GM18507 (cell line): Measurements from ENCODE around the gene SCNN1A.

Experiments
- DNase-seq: peaks from one replicate; pipeline ENCODE4 v3.0.0; 2011; ENCODE audit warnings: low read depth; ENCODE audit not compliant: insufficient read length; ENCODE audit errors: extremely low spot score
- FAIRE-seq: peaks from 2 replicates; lab custom pipeline; 2011; peaks lifted over from hg19 to GRCh38; lab: Jason Lieb, UNC

Gene SCNN1A

GRCh38 chr12:6375269-6376078, at the start of gene SCNN1A:
TSS of gene SCNN1A (minus strand) at chr12:6375563. CDS start at chr12:6374783, 780 bp downstream.
- no peak for DNase-seq
- FAIRE-seq = no peak

DNA sequence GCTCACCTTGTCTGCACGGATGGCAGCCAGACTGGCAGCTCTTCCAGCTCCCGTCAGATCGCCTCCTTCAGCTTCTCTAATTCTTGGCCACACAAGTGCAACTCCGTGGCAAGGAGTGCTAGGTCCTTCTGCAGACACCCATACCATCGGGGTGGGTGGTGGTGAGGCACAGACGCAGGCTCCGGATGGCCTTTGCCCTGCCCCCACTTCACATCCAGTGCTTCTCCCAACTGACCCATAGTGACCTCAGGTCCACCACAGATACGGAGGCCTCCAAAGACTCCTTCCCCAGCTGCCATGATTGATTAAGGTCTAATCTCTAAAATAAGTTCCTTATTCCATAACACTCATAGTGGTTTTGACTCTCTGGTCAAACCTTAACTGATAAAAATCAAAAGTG, 49.5 kb upstream of the SCNN1A start:
- no peak for FAIRE-seq

GRCh38 chr12:6424008-6424347, 48.6 kb upstream of the SCNN1A start:
- no peak for DNase-seq
- peak; percentile 9 for FAIRE-seq

More for the DNA sequence above, 49.5 kb upstream of the SCNN1A start:
- no peak for DNase-seq

DNA sequence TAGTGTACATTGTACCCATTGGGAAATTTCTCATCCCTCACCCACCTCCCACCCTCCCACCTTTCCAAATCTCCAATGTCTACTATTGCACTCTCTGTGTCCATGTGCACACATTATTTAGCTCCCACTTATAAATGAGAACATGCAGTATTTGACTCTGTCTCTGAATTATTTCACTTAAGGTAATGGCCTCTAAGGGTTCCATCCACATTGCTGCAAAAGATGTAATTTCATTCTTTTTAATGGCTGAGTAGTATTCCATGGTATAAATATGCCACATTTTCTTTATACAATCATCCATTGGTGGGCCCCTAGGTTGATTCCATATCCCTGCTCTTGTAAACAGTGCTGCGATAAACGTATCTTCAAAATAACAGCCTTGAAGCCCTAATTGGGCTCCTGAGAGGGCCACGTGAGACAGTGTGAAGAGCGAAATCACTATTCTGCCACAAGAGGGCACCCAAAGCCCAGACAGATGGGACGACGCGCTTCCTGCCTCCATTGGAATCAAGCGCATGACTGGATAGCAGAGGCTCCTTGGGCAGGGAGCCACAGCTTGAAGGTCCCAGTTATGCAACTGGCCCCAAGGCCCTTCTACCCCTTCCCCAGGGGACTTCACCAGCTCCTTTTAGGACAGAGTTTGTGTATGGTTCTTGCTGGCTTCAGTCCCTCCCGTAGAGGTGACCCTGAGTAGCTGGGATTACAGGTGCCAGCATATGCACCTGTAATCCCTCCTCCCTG, 48.1 kb upstream of the SCNN1A start:
- DNase-seq (peak; percentile 74), FAIRE-seq (peak; percentile 96)

GRCh38 chr12:6420364-6420763, 45.0 kb upstream of the SCNN1A start:
- FAIRE-seq = no peak
- no peak for DNase-seq

DNA sequence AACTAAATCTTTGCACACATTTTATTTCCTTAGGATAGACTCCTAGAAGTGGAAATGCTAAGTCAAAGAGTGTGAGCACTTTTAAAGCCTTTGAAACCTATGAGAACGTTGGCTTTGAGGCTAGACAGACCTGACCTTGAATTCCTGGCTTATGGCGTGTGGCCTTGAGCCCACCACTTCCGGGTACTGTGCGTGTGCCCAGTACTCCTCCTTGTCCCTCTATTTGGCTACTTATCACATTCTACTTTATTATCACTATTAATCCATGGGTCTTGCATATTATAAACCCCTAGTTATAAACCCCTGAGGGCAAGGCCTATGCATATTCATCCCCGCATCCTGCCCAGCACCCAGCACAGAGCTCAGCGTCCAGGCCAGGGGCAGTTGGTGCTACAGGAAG, 43.4 kb upstream of the SCNN1A start:
- DNase-seq (no peak), FAIRE-seq (no peak)

- no peak for DNase-seq
- FAIRE-seq = peak; percentile 33
Measured at GRCh38 chr12:6416596-6416995, 41.2 kb upstream of the SCNN1A start.

DNA sequence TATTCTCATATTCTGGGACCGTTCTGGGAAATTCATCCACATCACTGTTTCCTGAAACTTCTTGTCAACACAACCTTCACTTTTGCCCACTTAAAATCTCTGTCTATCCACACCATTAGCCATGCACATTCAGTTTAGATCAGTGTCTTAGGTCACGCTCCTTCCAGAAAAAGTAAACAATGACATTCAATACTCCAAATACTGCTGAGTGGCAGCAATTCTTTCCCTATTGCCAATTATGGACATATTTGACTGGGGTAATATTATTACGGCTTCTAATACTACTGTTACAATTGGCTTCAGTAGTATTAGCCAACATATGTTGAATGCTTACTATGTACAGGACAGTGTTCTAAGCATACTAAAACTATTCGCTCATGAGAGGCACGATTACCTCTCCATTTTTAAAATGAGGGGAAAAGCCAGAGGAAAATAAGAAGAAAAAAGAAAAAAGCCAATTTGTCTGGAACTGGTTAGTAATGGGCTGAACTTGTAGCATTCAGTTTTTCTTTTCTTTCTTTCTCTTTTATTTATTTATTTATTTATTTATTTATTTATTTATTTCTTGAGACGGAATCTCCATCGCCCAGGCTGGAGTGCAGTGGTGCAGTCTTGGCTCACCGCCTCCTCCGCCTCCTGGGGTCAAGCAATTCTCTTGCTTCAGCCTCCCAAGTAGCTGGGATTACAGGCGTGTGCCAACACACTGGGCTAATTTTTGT, 32.0 kb upstream of the SCNN1A start:
- FAIRE-seq (no peak), DNase-seq (no peak)

DNA sequence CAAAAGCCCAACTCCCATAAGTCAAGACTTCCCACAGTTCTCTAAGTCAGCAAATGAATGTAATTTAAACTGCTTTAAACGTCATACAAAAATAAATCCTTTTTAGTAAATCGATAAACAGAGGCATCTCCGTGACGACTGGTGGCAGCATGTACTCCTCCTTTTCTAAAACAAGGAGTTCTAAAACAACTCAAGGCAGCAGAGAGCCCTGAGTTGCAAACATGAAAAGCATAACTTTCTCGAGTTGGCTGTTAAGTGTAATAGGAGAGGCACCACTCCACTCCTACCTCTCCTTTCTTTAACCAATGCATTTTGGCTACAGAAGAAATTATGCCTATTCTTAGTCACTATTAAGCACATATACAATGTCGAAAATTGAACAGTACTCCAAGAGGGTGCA, 30.6 kb upstream of the SCNN1A start:
- FAIRE-seq (no peak), DNase-seq (no peak)

DNA sequence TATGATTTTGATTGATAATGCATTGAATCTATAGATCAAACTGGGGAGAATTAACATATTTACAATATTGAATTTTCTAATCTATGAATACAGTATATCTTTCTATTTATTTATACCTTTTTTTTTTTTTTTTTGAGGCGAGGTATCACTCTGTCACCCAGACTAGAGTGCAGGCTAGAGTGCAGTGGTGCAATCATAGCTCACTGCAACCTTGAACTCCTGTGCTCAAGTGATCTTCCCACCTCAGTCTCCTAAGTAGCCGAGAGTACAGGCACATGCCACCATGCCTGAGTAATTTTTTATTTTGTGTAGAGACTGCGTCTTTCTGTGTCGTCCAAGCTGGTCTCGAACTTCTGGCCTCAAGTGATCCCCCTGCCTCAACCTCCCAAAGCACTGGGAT, 29.0 kb upstream of the SCNN1A start:
- FAIRE-seq = no peak
- DNase-seq = no peak

DNA sequence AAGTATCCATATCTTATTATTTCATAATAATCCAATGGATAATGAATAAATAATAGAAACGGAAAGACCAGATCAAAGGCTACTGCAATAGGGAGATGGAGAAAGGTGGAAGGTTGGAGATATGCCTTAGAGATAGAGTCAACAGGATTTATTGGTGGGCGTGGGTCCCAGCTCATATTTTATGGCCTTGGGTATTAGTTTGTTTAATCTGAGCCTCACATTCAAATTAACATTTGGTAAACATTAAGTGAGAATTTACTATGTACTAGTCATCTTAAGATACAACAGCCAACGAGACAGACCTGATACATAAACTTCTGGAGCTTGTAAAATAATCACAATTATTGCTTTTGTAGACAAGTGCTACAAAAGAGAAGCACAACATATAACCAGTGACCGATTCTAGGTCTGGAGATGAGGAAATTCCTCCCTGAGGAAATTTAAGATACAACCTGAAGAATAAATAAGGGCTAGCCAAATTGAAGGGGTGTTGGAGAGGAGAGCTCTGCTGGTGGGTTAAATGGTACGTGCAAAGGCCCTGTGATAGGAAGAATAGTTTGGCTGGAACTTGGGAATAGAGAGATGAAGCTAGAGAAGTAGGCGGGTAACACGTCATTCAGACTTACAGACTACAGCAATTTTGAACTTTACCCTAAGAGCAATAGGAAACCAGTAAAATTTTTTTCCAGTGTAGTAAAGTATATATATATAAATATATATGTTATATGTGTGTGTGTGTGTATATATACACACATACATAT, 24.7 kb upstream of the SCNN1A start:
- DNase-seq (no peak), FAIRE-seq (no peak)

DNA sequence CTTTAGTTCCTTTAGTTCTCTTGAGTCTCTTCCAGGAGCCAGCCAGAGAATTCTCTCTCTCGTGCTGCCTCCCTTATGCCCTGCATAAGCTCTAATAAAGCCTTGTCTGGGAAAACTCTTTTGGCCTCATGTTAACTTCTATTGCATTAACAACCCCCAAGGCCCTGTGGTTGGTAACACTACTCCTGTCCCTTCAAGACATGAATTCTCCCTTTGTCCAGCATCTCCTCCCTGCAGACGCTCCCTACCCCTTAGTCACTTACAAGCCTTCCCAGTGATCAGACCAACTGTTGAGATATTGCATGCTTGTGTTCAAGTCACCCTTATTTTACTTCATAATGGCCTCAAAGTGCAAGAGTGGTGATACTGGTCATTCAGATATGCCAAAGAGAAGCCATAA, 20.7 kb upstream of the SCNN1A start:
- DNase-seq = no peak
- FAIRE-seq = no peak

DNA sequence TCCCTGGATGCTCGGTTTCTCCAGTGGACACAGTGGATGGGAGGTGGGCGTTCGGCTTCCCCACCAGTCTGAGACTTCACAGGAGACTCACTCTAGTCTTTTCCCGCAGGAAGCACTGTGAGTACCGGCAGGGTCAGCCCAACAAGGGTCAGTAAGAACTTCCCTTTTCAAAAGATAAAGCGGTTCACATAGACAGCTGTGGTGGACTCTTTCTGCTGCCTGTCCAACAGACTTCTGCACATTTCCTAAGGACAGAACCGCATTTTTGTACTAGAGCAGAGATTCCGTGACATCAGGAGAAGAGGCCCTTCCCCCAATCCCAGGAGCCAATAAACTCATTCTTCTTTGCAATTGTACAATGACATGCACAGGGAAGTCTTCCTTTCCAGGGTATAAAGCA, 19.0 kb upstream of the SCNN1A start:
- no peak for FAIRE-seq
- DNase-seq = no peak

- FAIRE-seq (no peak), DNase-seq (no peak)
Measured at GRCh38 chr12:6393109-6393508, 17.7 kb upstream of the SCNN1A start.

- FAIRE-seq (no peak), DNase-seq (no peak)
Measured at GRCh38 chr12:6392504-6392903, 17.1 kb upstream of the SCNN1A start.

DNA sequence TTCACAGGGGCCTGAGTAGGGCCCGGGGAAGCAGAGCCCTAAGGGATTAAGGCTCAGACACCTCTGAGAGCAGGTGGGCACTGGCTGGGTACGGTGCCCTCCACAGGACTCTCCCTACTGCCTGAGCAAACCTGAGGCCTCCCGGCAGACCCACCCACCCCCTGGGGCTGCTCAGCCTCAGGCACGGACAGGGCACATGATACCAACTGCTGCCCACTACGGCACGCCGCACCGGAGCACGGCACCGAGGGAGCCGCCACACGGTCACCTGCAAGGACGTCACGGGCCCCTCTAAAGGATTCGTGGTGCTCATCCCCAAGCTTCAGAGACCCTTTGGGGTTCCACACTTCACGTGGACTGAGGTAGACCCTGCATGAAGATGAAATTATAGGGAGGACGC, 15.7 kb upstream of the SCNN1A start:
- no peak for FAIRE-seq
- no peak for DNase-seq

- no peak for DNase-seq
- no peak for FAIRE-seq
Measured at GRCh38 chr12:6390084-6390799, 14.9 kb upstream of the SCNN1A start.

- no peak for DNase-seq
Measured at GRCh38 chr12:6387541-6387940, 12.2 kb upstream of the SCNN1A start.

DNA sequence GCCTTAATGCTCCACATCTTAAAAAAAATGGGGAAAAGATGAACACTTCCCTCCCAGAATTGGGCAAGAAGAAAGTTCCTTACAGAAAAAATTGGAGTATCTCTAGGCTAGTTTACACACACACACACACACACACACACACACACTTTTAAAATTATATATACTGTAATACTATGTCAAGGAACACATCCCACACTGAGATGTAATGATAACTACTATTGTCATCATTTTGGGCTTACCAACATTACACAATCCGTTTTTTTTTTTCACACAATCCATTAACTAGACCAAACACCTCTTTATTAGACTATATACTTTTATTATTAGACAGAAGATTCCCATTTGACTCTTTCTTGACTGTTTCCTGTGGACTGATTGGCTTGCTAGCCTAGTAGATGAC, 11.1 kb upstream of the SCNN1A start:
- no peak for DNase-seq
- FAIRE-seq = no peak

More at GRCh38 chr12:6387541-6387940, 12.2 kb upstream of the SCNN1A start:
- FAIRE-seq = no peak
